MV-4-11 (cell line): ENCODE results near the gene ELF1.
A peak's percentile ranks its signal among the peaks of the same experiment; 100 is the strongest.
"Not testable (repeated sequence)": the region's sequence is repeated elsewhere in the genome, so short reads cannot be mapped to it uniquely, and the experiment has no call there.

Experiments used
- DNase-seq: peaks from one replicate; lab custom pipeline; 2025; lab: John Stamatoyannopoulos, UW

The ELF1 gene

DNA sequence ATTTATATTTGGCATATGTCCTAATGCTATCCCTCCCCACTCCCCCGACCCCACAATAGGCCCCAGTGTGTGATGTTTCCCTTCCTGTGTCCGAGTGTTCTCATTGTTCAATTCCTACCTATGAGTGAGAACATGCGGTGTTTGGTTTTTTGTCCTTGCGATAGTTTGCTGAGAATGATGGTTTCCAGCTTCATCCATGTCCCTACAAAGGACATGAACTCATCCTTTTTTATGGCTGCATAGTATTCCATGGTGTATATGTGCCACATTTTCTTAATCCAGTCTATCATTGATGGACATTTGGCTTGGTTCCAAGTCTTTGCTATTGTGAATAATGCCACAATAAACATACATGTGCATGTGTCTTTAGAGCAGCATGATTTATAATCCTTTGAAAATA, 23.3 kb upstream of the ELF1 start:
- not testable (repeated sequence) for DNase-seq

DNA sequence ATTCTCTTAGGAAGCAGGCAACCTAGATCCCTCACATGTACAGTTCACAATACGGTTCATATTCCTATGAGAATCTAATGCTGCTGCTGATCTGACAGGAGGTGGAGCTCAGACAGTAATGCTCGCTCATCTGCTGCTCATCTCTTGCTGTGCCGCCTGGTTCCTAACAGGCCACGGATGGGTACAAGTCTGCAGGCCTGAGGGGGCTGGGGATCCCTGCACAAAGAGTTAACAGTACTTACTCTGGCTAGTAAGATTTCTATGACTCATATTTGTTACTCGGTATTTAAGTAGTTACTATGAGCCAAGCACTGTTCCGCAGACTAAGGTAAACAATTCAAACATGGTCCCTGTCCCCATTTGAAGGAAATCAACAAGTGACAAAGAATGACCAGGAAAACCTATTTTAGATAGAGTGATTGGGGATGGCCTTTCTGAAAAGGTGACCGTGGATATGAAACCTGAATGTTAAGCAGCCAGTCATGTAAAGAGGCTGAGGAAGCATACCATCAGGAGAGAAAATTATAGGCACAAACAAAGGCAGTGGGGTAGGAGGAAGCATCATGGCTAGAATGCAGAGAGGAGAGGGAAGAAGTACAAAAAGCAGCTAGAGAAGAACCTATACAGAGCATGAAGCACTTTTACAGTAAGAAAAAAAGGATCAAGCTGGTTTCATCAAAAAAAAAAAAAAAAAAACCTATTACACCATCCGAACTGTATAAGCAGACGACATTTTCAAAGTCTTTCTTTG, 21.6 kb upstream of the ELF1 start:
- DNase-seq: no peak

DNA sequence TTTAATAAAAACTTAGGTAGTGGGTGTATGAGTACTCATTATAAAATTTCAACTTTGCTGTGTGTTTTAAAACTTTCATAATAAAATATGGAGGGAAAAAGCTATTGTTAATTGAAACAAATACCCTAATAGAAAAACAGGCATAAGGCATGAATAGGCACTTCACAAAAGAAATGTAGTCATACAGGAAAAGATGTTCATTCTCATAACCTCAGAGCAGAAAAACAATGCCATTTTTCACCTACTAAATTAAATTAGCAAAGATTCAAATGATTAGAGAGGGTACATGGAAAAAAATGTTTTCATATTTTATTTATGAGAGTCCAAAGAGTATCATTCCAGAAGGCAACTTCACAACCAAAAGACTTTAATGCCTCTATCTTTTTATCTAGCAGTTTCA, 20.6 kb upstream of the ELF1 start:
- DNase-seq: no peak

DNA sequence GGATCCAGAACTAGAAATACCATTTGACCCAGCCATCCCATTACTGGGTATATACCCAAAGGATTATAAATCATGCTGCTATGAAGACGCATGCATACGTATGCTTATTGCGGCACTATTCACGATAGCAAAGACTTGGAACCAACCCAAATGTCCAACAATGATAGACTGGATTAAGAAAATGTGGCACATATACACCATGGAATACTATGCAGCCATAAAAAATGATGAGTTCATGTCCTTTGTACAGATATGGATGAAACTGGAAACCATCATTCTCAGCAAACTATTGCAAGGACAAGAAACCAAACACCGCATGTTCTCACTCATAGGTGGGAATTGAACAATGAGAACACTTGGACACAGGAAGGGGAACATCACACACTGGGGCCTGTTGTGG, 17.4 kb upstream of the ELF1 start:
- DNase-seq: not testable (repeated sequence)

- no peak for DNase-seq
These were observed 15.8 kb upstream of the ELF1 start for GRCh38 chr13:41034881-41035280.

DNA sequence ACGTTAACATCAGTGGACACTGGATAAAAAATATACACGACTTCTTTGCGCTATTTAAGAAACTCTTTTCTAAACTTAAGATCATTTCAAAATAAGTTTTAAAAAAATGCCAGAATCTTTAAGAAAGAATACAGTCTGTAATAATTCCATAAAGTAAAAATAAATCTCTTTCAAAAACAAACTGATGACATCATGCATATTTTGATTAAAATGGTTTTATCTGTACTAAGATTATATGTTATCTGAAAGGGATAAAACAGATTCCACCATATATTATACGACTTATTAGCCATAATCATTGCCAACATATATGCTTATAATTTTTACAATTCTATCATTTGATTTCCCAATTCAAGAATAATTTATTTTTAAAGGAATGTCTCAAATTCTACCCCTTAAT, 15.3 kb upstream of the ELF1 start:
- no peak for DNase-seq

GRCh38 chr13:41032691-41033376, 13.7 kb upstream of the ELF1 start:
- DNase-seq: no peak

- no peak for DNase-seq
These were observed 10.5 kb upstream of the ELF1 start for GRCh38 chr13:41029629-41030028.

DNA sequence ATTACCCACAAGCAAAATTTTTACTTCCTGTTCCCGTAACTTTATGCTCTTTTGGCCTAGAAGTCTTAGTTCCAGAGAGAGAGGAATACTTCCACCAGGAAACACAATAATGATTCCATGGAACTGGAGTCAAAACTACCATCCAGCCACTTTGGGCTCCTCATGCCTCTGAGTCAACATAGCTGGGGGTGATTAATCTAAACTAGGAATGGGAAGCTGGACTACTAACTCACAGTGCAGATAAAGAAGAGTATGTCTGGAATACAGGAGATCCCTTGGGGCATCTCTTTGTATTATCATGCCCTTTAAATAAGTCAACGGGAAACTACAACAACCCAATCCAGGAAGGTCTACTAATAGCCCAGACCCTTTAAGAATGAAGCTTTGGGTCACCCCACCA, 8.9 kb upstream of the ELF1 start:
- no peak for DNase-seq

- DNase-seq: no peak
These were observed 7.7 kb upstream of the ELF1 start for GRCh38 chr13:41026788-41027187.

GRCh38 chr13:41025518-41025917, 6.4 kb upstream of the ELF1 start:
- DNase-seq: no peak

DNA sequence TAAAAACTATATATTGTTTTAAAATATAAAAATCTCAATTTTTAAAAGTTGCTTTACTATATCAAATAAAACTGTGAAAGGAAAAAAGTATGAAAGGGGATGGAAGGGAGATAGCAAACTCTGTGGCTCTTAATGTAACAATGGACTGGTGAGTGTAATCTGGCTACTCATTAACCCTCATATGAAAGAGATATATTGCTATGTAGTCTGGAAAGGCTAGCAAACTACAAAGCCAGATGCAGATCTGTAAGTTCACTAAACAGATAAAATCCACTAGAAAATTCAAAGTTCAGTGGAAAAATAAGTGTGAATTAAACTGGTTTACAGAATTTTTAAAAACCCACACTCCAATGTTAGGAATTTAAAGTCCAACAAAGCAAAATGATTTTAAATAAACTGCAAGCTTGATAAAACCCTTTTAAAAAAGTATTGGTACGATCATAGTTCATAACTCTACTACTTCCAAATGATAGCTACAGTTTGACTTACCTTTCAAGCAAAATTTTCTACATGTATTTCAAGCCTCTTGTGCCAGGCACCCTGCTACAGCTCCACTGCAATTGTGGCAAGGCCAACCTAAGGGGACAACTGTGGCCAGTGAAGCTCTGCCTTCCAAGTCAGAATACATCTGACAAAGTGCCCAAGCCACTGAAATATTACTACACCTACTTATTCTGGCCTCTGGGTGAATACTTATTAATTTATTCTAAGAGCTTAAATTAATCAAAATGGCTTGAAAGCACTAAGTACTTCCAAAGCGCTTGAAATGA, 647 bp upstream of the ELF1 start:
- DNase-seq: no peak

DNA sequence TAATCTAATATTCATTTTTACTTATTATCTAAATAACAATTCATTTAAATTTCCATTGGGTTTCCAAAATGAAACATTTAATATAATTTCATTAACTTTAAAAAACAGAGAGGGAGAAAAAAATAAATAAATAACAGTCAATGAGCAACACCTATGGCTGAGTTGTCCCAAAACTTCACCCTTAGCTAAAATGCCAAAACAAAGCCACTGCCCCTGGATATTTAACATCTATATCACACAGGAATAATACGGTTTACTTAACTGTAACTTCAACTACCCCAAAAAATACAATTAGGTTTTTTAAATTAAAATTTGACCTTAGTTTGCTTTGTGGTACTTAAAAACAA, 541 bp downstream of the ELF1 start:
- DNase-seq: no peak

GRCh38 chr13:41017817-41018601, 1.1 kb downstream of the ELF1 start:
- DNase-seq: no peak

DNA sequence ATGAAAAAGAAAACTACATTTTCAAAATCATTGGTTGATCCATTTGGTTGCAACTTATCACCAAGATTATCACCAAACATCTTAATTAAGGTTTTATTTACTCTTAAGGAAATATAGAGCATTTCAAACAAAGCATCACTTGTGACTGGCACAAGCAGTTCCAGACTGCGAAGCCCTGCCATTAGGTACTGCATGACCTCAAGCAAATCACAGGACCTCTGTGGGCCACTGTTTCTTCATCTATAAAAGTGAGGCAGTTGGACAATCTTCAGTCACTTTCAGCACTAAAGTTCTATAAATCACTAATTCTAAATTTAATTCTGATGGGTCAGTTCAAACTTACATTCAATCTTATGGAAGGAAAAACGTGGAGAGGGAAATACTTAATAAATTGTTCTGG, 2.0 kb downstream of the ELF1 start:
- no peak for DNase-seq

GRCh38 chr13:41015920-41016319, 3.2 kb downstream of the ELF1 start:
- no peak for DNase-seq

DNA sequence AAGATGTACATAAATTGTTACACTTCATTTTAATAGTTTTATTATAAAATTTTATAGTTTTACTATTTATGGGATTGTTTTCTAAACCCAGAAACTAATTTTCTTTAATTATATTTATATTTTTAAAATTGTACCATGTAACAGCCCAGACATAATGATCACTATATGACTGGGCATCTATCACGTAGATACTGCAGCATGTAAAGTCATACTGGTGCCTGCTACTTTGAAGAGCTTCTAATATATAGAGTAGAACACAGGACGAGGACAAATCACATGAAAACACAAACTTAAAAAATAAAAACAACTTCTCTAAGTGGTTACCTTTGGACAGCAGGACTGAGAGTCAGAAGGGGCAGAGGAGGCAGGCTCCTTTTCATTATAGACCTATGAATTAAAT, 5.3 kb downstream of the ELF1 start:
- DNase-seq: no peak

GRCh38 chr13:41012536-41012935, 6.6 kb downstream of the ELF1 start:
- DNase-seq: no peak

- no peak for DNase-seq
These were observed 7.6 kb downstream of the ELF1 start for GRCh38 chr13:41011382-41011956.

DNA sequence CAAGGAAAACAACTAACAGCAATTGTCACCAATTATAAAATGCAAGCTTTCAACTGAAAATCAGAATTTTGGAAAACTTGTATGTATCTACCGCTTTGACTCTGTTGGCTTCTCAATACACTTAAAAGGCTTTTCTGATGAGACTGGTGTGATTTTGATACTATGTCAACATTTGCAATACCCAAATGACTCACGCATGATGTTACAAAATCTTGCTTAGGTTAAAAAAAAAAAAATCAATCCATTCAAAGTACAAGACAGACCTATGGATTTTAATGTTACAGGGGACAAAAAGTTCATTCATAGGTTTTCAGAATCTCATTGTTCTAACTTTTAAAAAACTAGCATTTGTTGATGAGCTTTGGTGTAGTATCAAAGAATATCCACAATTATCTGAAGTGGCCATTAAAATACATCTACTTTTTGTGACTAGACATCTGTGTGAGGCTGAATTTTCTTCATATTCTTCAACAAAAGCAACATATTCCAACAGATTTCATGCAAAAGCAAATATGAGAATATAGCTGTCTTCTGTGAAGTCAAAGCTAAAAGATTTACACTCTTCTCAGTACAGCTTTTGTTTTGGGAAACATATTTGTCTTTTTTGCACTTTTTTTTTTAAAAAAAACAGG, 10.7 kb downstream of the ELF1 start:
- peak; percentile 85 for DNase-seq

DNA sequence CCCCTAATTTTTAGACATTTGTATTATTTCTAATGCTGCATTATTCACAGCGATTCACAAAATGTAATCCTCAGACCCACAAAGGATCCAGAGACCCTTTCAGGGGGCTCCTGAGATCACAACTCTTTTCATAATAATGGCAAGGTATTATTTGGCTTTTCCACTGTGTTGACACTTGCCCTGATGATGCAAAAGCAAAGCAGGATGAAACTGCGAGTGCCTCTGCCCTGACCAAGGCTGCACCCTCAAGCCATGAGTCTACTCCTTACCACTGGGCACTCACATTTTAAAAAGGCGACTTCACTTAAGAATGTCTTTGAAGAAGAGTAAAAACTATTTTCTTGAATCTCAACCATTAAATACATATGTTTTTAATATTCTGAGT, 11.4 kb downstream of the ELF1 start:
- no peak for DNase-seq
